ENCODE measurements around the gene RTN4.

RTN4 gene

DNA sequence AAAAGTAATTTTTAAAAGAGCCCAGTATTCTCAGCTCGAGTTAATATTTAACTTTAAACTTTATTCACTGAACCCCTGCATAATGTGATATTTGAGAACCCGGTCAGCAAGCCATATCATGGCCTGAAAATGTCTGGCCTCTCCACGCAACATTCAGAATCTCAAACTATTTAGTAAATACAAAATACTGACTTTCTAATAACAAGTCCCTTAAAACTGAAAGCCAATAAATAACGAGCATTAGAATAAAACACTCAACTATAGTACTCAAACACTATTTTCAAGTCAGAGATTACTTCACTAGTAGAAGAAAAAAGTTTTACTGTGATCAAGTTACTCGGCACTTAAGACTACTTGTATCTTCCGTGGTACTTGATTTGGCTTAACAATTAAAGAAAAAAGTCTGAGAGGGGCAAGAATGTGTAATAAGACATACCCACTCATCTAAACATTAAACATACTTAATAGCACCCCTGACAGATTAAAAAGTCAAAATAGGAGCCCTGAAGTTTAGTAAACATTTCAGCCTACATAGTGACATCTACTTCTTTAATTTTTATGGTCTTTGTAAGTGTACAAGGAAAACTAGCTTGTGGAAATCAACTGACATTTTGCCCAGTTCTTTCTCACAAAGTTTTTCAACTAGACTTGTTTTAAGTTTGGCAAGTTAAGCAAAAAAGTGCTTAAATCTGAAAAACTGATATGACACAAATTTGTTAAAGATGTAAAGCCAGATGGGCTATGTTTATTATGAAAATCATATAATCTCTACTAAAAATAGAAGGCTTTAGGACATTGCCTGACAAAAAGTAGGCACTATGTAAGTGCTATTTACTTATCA lies 38.2 kb downstream of the RTN4 start:
- TF ChIP-seq, protein P1, sequence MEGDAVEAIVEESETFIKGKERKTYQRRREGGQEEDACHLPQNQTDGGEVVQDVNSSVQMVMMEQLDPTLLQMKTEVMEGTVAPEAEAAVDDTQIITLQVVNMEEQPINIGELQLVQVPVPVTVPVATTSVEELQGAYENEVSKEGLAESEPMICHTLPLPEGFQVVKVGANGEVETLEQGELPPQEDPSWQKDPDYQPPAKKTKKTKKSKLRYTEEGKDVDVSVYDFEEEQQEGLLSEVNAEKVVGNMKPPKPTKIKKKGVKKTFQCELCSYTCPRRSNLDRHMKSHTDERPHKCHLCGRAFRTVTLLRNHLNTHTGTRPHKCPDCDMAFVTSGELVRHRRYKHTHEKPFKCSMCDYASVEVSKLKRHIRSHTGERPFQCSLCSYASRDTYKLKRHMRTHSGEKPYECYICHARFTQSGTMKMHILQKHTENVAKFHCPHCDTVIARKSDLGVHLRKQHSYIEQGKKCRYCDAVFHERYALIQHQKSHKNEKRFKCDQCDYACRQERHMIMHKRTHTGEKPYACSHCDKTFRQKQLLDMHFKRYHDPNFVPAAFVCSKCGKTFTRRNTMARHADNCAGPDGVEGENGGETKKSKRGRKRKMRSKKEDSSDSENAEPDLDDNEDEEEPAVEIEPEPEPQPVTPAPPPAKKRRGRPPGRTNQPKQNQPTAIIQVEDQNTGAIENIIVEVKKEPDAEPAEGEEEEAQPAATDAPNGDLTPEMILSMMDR (IDR thresholded peaks at IDR 0.05; ENCODE audit: low read depth, low read length, poor library complexity, severe bottlenecking): no peak
- no peak for TF ChIP-seq EZH2phosphoT487 (IDR thresholded peaks at IDR 0.05; ENCODE audit: borderline replicate concordance, low read length)
- peaks cover 46% of the 10 kb centered on the region for H3K4me1 ChIP-seq (ENCODE audit: control insufficient read depth, low read length)
- H3F3A ChIP-seq (ENCODE audit: control insufficient read depth, insufficient read depth): 0 out of 2 replicates have a peak, but pooled peaks cover 3% of the 10 kb centered on the region
- H3K4me2 ChIP-seq (ENCODE audit: low read length): peak overlapping the region; percentile 53
- no peaks in the 10 kb centered on the region for H3K9me2 ChIP-seq (replicated peaks; ENCODE audit: control insufficient read depth, low read length)
- H3K4me3 ChIP-seq (ENCODE audit: low read length): peak overlapping the region; percentile 4; the same call in 1 of the 2 replicates
- peaks cover 86% of the 10 kb centered on the region for H3K79me2 ChIP-seq (ENCODE audit: control insufficient read depth, low read length)
- H3K9me3 ChIP-seq (ENCODE audit: control insufficient read depth, insufficient read depth, low read length): no peaks in the 10 kb centered on the region
- no peak overlapping the region for H3K27ac ChIP-seq (ENCODE audit: low read depth, low read length)
- no peaks in the 10 kb centered on the region for H3K36me3 ChIP-seq (ENCODE audit: control insufficient read depth, low read length)
- H3K27me3 ChIP-seq (ENCODE audit: control insufficient read depth, low read length): no peaks in the 10 kb centered on the region
- peaks cover 13% of the 10 kb centered on the region for H4K20me1 ChIP-seq (ENCODE audit: control insufficient read depth, insufficient read depth, low read depth, low read length)

DNA sequence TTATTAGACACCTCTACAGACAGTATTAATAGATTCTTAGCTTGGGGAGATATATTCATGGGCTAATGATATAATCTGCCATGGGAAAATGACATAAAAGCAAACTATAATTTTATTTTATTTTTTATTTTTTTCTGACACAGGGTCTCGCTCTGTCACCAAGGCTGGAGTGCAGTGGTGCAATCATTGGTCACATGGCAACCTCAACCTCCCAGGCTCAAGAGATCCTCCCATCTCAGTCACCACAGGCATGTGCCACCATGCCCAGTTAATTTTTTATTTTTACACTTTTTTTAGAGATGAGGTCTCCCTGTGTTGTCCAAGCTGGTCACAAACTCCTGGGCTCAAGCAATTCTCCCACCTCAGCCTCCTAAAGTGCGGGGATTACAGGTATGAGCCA lies 39.3 kb downstream of the RTN4 start:
- Histone ChIP-seq H3K79me2 (ENCODE audit: control insufficient read depth, low read length) (peaks cover 93% of the 10 kb centered on the region), H3F3A (ENCODE audit: control insufficient read depth, insufficient read depth) (0 out of 2 replicates have a peak, but pooled peaks cover 3% of the 10 kb centered on the region), H3K4me3 (ENCODE audit: low read length) (no peak overlapping the region), H3K4me1 (ENCODE audit: control insufficient read depth, low read length) (peaks cover 46% of the 10 kb centered on the region), H3K36me3 (ENCODE audit: control insufficient read depth, low read length) (no peaks in the 10 kb centered on the region), H3K4me2 (ENCODE audit: low read length) (peak overlapping the region; percentile 53), H3K27ac (ENCODE audit: low read depth, low read length) (no peak overlapping the region), H4K20me1 (ENCODE audit: control insufficient read depth, insufficient read depth, low read depth, low read length) (peaks cover 17% of the 10 kb centered on the region), H3K9me2 (replicated peaks; ENCODE audit: control insufficient read depth, low read length) (no peaks in the 10 kb centered on the region), H3K9me3 (ENCODE audit: control insufficient read depth, insufficient read depth, low read length) (no peaks in the 10 kb centered on the region), H3K27me3 (ENCODE audit: control insufficient read depth, low read length) (no peaks in the 10 kb centered on the region)
- TF ChIP-seq, protein P1 (IDR thresholded peaks at IDR 0.05; ENCODE audit: low read depth, low read length, poor library complexity, severe bottlenecking): no peak
- no peak for TF ChIP-seq EZH2phosphoT487 (IDR thresholded peaks at IDR 0.05; ENCODE audit: borderline replicate concordance, low read length)

DNA sequence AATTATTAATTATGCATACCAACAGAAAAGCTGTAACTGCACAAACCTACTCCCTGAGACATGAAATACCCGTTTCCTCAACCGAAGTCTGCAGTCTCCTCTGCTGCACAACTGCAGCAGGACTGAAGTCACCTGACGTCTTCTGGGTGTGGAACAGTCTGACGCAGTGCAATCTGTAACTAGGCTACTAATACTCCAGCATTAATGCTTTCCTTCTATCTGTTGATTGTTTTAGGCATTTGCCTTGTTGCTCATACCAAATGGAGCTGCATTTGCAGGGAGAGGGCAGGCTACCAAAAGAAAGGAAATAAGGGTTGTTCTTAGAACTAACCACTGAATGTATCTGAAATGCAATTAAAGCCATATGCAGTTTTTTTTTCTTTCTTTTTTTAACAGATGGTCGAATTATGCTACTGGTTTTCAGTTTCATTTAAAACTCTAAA lies 40.1 kb downstream of the RTN4 start:
- H3K27me3 ChIP-seq (ENCODE audit: control insufficient read depth, low read length): no peaks in the 10 kb centered on the region
- H4K20me1 ChIP-seq (ENCODE audit: control insufficient read depth, insufficient read depth, low read depth, low read length): peaks cover 17% of the 10 kb centered on the region

More for the DNA sequence above, 40.1 kb downstream of the RTN4 start:
- no peak for TF ChIP-seq EZH2phosphoT487 (IDR thresholded peaks at IDR 0.05; ENCODE audit: borderline replicate concordance, low read length)
- TF ChIP-seq, protein P1 (IDR thresholded peaks at IDR 0.05; ENCODE audit: low read depth, low read length, poor library complexity, severe bottlenecking): no peak
- H3K4me1 ChIP-seq (ENCODE audit: control insufficient read depth, low read length): peaks cover 46% of the 10 kb centered on the region
- H3K79me2 ChIP-seq (ENCODE audit: control insufficient read depth, low read length): peaks cover 95% of the 10 kb centered on the region
- H3K36me3 ChIP-seq (ENCODE audit: control insufficient read depth, low read length): no peaks in the 10 kb centered on the region
- H3K4me3 ChIP-seq (ENCODE audit: low read length): peak overlapping the region; percentile 33
- H3K27ac ChIP-seq (ENCODE audit: low read depth, low read length): no peak overlapping the region
- 0 out of 2 replicates have a peak, but pooled peaks cover 3% of the 10 kb centered on the region for H3F3A ChIP-seq (ENCODE audit: control insufficient read depth, insufficient read depth)
- no peaks in the 10 kb centered on the region for H3K9me2 ChIP-seq (replicated peaks; ENCODE audit: control insufficient read depth, low read length)
- no peaks in the 10 kb centered on the region for H3K9me3 ChIP-seq (ENCODE audit: control insufficient read depth, insufficient read depth, low read length)
- H3K4me2 ChIP-seq (ENCODE audit: low read length): peak overlapping the region; percentile 40

Measured in DOHH2 (cell line).